PC-9 (cell line): Measurements from ENCODE around the gene IP6K3.

Source experiments
- EZH2 ChIP-seq: fragments of 200-600 bp; sonication (generic); IDR thresholded peaks from 2 replicates; pipeline ENCODE4 v1.8.0; 2017; ENCODE audit warnings: antibody characterized with exemption, low read depth
- TF ChIP-seq, protein P1 (sequence below): fragments of 200-600 bp; sonication (generic); conservative IDR thresholded peaks from 2 replicates; pipeline ENCODE4 v1.6.1; 2017; ENCODE audit warnings: mixed run types, antibody characterized with exemption, mild to moderate bottlenecking, moderate library complexity

DNA sequence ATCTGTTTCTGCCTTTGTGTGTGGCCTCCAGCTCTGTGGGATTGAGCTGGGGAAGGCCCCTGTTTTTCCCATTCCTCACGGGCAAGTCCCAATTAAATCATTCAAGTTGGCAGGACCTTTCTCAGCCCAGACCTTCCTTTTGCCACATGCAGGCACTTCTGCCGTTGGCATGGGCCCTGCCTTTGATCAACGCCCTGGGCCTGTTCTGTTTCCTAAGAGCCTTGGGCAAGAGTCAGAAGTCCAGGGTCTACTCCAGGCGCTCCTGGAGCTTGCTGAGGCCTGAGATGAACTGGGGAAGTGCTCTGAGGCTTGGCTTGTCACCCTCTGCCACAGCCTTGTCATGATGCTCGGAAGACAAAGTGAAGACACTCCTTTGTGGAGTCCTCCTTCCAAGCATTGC lies 7.1 kb downstream of the IP6K3 start:
- TF ChIP-seq, protein P1, sequence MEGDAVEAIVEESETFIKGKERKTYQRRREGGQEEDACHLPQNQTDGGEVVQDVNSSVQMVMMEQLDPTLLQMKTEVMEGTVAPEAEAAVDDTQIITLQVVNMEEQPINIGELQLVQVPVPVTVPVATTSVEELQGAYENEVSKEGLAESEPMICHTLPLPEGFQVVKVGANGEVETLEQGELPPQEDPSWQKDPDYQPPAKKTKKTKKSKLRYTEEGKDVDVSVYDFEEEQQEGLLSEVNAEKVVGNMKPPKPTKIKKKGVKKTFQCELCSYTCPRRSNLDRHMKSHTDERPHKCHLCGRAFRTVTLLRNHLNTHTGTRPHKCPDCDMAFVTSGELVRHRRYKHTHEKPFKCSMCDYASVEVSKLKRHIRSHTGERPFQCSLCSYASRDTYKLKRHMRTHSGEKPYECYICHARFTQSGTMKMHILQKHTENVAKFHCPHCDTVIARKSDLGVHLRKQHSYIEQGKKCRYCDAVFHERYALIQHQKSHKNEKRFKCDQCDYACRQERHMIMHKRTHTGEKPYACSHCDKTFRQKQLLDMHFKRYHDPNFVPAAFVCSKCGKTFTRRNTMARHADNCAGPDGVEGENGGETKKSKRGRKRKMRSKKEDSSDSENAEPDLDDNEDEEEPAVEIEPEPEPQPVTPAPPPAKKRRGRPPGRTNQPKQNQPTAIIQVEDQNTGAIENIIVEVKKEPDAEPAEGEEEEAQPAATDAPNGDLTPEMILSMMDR, result no peak
- TF ChIP-seq EZH2, result no peak
